Left lung (tissue), 10 donors: ENCODE measurements around the gene OSBPL2. TPM values are rescaled to one million over a fixed set of nuclear protein-coding genes. Genes with fewer than 3 reads are reported as not detected.
A peak's percentile ranks its signal among the peaks of the same experiment; 100 is the strongest.

Source experiments
- ATAC-seq: fragments of 200-7000 bp; cut with Tn5 transposase; one replicate; pipeline ENCODE4 v1.9.1; 2020; ENCODE audit warnings: moderate library complexity
- DNase-seq, 4 donors: peaks; one replicate each; pipeline ENCODE4 v3.0.0-alpha.2; 2013 to 2020
- H3K27ac ChIP-seq, 2 donors: fragments of 200-600 bp; sonication (generic) in 1 of 2; one replicate each; pipeline versions ENCODE4 v1.5.0 to v1.8.0; 2020 to 2021
- H3K27me3 ChIP-seq, 2 donors: fragments of 200-600 bp; sonication (generic) in 1 of 2; one replicate each; pipeline versions ENCODE4 v1.5.0 to v1.8.0; 2020 to 2021
- H3K36me3 ChIP-seq, 2 donors: fragments of 200-600 bp; sonication (generic) in 1 of 2; one replicate each; pipeline versions ENCODE4 v1.5.0 to v1.8.0; 2020 to 2021
- H3K4me1 ChIP-seq, 2 donors: fragments of 200-600 bp; one replicate each; pipeline ENCODE4 v1.8.0; 2021
- H3K4me3 ChIP-seq, 2 donors: fragments of 200-600 bp; sonication (generic) in 1 of 2; one replicate each; pipeline versions ENCODE4 v1.5.0 to v1.8.0; 2020 to 2021; ENCODE audit warnings: mild to moderate bottlenecking in 1 of 2
- H3K9me3 ChIP-seq, 2 donors: fragments of 200-600 bp; sonication (generic) in 1 of 2; one replicate each; pipeline versions ENCODE4 v1.5.0 to v1.8.0; 2020 to 2021
- intact Hi-C, 2 donors: fragments of 100-400 bp; cut with DNase I; formaldehyde crosslinking; loops; one replicate each; pipeline versions ENCODE4 v1.11.2 to v1.14.2; 2022
- polyA plus RNA-seq, 6 donors: library from polyadenylated mRNA; unstranded; fragments of 120-200 nt; gene quantifications; one replicate each; pipeline ENCODE4 v1.2.1, GENCODE V29; 2013; ENCODE audit not compliant: insufficient read length in 6 of 6
- total RNA-seq, 2 donors: library from RNA; stranded (reverse); fragmentation: NEBNext Ultra II Directional; extraction: Animal tissue kit (Norgen Biotek cat#: 25700); gene quantifications; one replicate each; pipeline ENCODE4 v1.2.1, GENCODE V29; 2021
- TF ChIP-seq, protein P1 (sequence below), 2 donors: fragments of 200-600 bp; sonication (generic) in 1 of 2; IDR thresholded peaks; one replicate each; pipeline versions ENCODE4 v1.5.0 to v1.8.0; 2021; ENCODE audit warnings: antibody characterized with exemption in 2 of 2
- donor health status: DM: no; HTN: yes; CAD: no.
- donor health status: DM: no; HTN: no; CAD: no.

Gene OSBPL2
- total and polyA plus RNA-seq, 8 donors = 25.6 to 47.3 (median 32.4) TPM

DNA sequence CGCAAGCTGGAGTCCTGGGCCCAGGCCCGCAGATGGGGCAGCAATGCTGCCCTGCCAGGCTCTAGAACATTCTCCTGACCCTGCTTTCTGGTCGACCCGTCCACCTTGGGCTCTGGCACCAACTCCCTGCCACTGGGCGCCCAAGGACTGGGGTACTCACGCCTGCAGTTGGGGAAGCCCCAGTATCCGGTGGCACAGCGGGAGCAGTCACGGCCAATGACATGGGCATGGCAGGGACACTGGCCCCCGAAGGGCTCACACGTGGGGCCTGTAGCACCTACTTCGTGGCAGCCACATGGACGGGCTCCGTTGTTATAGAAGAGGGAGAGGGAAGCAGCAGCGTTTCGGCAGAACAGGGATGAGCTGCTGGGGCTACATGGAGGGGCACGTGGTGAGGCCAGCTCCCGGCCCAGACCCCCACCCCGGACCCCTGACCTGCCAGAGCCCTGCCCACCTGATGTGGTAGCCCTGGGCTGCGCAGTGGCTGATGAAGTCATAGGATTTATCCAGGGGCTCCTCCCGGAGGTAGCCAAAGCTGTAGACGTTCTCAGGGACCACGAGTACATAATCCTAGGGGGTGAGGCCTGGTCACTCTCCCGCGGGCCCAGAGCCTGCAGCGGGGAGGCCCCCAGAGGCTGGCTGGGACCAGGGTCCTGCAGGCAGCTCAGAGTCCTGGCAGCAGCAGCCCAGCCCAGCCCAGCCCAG is 90.5 kb downstream of the OSBPL2 start:
- Histone ChIP-seq H3K36me3 (peaks cover 0 to 98% of the 10 kb centered on the region in 2 donors), H3K9me3 (no peaks in the 10 kb centered on the region), H3K27ac (no peak overlapping the region), H3K4me1 (no peaks in the 10 kb centered on the region), H3K27me3 (no peaks in the 10 kb centered on the region), H3K4me3 (no peak overlapping the region)
- TF ChIP-seq, protein P1, sequence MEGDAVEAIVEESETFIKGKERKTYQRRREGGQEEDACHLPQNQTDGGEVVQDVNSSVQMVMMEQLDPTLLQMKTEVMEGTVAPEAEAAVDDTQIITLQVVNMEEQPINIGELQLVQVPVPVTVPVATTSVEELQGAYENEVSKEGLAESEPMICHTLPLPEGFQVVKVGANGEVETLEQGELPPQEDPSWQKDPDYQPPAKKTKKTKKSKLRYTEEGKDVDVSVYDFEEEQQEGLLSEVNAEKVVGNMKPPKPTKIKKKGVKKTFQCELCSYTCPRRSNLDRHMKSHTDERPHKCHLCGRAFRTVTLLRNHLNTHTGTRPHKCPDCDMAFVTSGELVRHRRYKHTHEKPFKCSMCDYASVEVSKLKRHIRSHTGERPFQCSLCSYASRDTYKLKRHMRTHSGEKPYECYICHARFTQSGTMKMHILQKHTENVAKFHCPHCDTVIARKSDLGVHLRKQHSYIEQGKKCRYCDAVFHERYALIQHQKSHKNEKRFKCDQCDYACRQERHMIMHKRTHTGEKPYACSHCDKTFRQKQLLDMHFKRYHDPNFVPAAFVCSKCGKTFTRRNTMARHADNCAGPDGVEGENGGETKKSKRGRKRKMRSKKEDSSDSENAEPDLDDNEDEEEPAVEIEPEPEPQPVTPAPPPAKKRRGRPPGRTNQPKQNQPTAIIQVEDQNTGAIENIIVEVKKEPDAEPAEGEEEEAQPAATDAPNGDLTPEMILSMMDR (IDR thresholded peaks at IDR 0.05) = no peak
- no peak for ATAC-seq
- DNase-seq = peak in 1 of 4 donors; percentile 63
- intact Hi-C loops = no loop called here

DNA sequence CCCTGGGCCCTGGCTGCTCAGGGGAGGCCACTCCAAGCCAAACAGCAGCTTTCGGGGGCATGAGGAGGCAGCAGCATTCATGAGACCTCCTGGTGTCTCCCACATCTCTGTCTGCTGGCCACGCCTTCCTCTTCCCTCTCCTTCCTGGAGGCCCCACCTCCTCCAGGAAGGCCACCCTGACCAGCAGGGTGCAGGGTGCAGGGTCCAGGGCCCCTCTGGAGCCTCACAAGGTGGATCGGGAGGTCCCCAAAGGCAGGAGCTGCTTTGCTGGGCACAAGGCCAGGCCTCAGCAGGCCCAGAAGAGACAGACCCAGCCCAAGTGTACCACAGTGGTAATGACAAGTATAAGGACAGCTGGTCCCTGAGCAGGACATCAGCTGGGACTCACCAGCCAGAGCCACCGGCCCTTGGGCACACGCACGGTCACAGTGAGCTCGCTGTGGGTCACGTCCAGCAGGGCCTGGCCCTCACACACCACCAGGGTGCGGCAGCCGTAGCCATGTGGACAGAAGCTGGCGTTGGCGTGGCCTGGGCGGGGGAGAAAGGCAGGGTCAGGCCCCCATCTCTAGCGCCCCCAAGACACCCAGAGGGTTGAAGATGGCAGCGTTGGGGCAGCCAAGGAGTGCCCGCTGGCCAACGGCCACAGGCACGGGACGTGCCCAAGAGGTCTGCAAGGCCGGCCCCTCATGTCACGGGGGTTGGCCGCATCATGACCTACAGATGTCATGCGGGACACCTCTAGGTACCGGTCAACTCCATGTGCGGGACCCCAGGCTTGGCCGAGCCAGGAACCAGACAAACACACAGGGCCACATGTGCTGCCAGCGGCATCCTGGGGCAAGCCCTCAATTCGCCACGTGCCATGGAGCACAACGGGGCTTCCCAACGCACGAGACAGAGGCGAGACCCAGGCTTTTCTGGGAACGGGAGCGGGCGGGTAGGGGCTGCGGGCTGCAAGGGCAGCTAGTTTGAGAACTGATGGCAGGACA is 91.4 kb downstream of the OSBPL2 start:
- intact Hi-C loops = no loop called here
- no peak overlapping the region for H3K4me3 ChIP-seq
- ATAC-seq (no peak), DNase-seq (peak in 1 of 4 donors; percentile 78)
- H3K36me3 ChIP-seq = peaks cover 0 to 97% of the 10 kb centered on the region in 2 donors
- H3K27ac ChIP-seq = no peak overlapping the region
- no peaks in the 10 kb centered on the region for H3K27me3 ChIP-seq
- H3K4me1 ChIP-seq = no peaks in the 10 kb centered on the region
- H3K9me3 ChIP-seq = no peaks in the 10 kb centered on the region
- TF ChIP-seq, protein P1 (IDR thresholded peaks at IDR 0.05) = no peak

DNA sequence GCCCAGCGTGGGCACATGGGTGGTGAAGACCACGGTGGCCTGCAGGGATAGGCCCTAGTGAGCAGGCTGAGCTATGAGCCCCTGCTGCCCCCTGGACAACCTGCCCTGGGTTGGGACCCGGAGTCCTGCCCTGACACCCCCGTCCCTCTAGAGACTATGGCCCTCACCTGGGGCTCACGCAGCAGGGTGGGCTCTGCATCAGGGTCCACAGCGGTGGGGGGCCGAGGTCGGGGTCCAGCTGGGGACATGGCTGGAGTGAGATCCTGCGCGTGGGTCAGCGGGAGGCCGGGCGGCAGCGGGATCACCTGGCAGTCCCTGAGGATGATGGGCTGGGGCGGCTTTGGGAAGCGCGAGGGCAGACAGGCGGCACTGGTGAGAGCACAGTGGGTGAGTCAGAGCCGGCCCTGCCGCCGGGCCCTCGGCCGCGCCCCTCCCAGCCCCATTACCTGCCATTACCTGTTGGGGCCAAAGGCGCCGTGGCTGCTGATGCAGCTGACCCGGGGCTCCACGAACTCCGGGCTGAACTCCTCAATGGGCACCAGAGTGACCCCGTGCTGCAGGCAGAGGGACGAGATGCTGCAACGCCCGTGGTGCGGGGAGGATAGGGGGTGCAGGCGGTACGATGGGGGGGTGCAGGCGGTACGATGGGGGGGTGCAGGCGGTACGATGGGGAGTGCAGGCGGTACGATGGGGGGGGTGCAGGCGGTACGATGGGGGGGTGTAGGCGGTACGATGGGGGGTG is 92.4 kb downstream of the OSBPL2 start:
- no peaks in the 10 kb centered on the region for H3K27me3 ChIP-seq
- H3K4me3 ChIP-seq = no peak overlapping the region
- no peak for ATAC-seq
- H3K27ac ChIP-seq = no peak overlapping the region
- DNase-seq = peak in 1 of 4 donors; percentile 74
- TF ChIP-seq, protein P1 (IDR thresholded peaks at IDR 0.05) = no peak
- H3K4me1 ChIP-seq = no peaks in the 10 kb centered on the region
- intact Hi-C loops = no loop called here
- H3K9me3 ChIP-seq = no peaks in the 10 kb centered on the region
- peaks cover 0 to 94% of the 10 kb centered on the region in 2 donors for H3K36me3 ChIP-seq

DNA sequence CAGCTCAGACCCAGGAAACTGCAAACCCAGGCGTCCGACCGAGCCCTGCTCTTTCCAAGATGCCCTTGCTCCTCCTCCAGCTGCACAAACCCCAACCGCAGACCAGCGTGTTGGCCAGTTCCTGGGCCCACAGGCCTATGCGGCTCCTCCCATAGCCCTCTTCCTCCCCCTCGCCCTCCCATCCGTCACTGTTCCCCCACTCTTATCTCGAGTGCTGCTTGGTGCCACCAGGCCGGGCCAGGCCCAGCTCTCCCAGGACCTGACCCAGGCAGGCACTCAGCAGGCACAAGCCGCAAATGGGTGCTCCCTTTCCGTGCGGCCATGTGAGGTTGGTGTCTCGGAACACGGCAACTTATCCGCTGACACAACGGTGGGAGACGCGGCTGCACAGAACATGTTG is 93.0 kb downstream of the OSBPL2 start:
- H3K36me3 ChIP-seq = peaks cover 0 to 93% of the 10 kb centered on the region in 2 donors
- H3K27me3 ChIP-seq = no peaks in the 10 kb centered on the region
- no peaks in the 10 kb centered on the region for H3K4me1 ChIP-seq
- no peak for ATAC-seq
- TF ChIP-seq, protein P1 (IDR thresholded peaks at IDR 0.05) = no peak
- DNase-seq = peak in 1 of 4 donors; percentile 65
- H3K4me3 ChIP-seq = no peak overlapping the region
- H3K27ac ChIP-seq = no peak overlapping the region
- intact Hi-C loops = no loop called here
- no peaks in the 10 kb centered on the region for H3K9me3 ChIP-seq
